Adipocyte (in vitro differentiated cells): ENCODE measurements around the gene THAP12.
A peak's percentile ranks its signal among the peaks of the same experiment; 100 is the strongest.

ENCODE experiments used
- DNase-seq: peaks from one replicate; pipeline ENCODE4 v3.0.0-alpha.2; 2015; ENCODE audit warnings: low read depth
- H3K27me3 ChIP-seq: replicated peaks from 2 replicates; pipeline ENCODE4 v1.7.0; 2013; ENCODE audit warnings: mild to moderate bottlenecking, low read length, moderate library complexity; ENCODE audit not compliant: control insufficient read depth, insufficient read depth
- H3K36me3 ChIP-seq: 2 replicates; pipeline ENCODE4 v1.7.0; 2013; ENCODE audit warnings: low read length, mild to moderate bottlenecking, moderate library complexity; ENCODE audit not compliant: control insufficient read depth, insufficient read depth, severe bottlenecking
- H3K4me1 ChIP-seq: 2 replicates; pipeline ENCODE4 v1.7.0; 2013; ENCODE audit warnings: mild to moderate bottlenecking, low read length, moderate library complexity; ENCODE audit not compliant: control insufficient read depth, insufficient read depth
- H3K4me3 ChIP-seq: 2 replicates; pipeline ENCODE4 v1.7.0; 2013; ENCODE audit warnings: mild to moderate bottlenecking, low read length, moderate library complexity
- H3K9ac ChIP-seq: 2 replicates; pipeline ENCODE4 v1.7.0; 2013; ENCODE audit warnings: mild to moderate bottlenecking, low read length, moderate library complexity
- H3K9me3 ChIP-seq: 2 replicates; pipeline ENCODE4 v1.7.0; 2013; ENCODE audit warnings: mild to moderate bottlenecking, low read length, moderate library complexity; ENCODE audit not compliant: control insufficient read depth

THAP12 gene

DNA sequence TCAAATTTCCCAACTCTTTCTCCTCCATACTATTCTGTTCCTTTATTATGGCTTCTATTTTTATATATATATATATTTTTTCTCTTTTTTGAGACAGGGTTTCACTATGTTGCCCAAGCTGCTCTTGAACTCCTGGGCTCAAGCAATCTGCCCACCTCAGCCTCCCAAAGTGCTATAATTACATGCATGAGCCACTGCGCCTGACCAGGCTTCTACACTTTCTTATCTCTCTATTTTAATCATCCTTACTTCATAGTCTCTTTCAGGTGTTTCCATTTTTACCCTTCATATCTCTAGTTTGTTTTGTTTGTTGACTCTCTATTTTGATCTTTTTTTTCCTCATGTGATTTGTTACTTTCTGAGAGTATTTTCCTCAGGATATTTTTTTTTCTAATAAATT, 20.0 kb upstream of the THAP12 start:
- no peak overlapping the region for H3K9ac ChIP-seq
- no peaks in the 10 kb centered on the region for H3K36me3 ChIP-seq
- no peaks in the 10 kb centered on the region for H3K9me3 ChIP-seq
- no peak for DNase-seq
- no peak overlapping the region for H3K4me3 ChIP-seq
- H3K27me3 ChIP-seq: no peaks in the 10 kb centered on the region
- no peaks in the 10 kb centered on the region for H3K4me1 ChIP-seq

DNA sequence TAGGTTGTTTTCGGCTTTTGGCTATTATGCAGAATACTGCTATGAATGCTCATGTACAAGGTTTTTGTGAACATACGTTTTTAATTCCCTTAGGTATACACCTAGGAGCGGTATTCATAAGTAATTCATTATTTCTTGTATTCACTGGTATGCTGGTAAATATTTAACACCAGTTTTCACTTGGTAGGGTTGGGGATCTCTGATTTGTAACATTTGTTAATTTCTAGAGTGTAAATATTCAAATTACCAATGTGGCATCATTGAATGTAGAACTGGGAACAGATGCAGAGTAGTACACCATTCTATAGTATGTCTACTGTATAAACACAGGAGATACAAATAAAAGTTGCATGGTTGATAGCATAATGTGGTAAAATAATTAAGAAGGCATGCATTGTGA, 16.5 kb upstream of the THAP12 start:
- H3K4me3 ChIP-seq: no peak overlapping the region
- no peaks in the 10 kb centered on the region for H3K27me3 ChIP-seq
- no peaks in the 10 kb centered on the region for H3K9me3 ChIP-seq
- no peak for DNase-seq
- no peaks in the 10 kb centered on the region for H3K4me1 ChIP-seq
- H3K9ac ChIP-seq: no peak overlapping the region
- no peaks in the 10 kb centered on the region for H3K36me3 ChIP-seq

DNA sequence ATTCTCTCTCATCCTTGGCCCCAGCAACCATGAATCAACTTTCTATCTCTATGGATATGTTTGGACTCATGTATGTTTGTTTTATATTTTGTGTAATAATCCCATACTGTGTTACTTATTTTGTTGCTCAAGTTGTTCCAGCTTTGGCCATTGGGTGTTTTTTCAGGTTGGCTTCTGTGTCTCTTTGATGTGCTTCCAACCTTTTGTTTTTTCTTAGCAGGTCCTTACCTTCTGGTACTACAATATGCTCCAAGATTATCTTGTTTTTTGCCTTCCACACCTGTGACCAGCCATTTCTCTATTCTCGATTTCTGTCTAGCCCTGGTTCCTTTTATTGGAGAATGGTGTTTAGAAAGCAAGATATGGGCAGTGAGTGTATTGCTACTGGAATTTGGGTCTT, 14.4 kb upstream of the THAP12 start:
- H3K9me3 ChIP-seq: no peaks in the 10 kb centered on the region
- no peak overlapping the region for H3K9ac ChIP-seq
- DNase-seq: no peak
- no peaks in the 10 kb centered on the region for H3K36me3 ChIP-seq
- H3K4me3 ChIP-seq: no peak overlapping the region
- no peaks in the 10 kb centered on the region for H3K27me3 ChIP-seq
- H3K4me1 ChIP-seq: no peaks in the 10 kb centered on the region

DNA sequence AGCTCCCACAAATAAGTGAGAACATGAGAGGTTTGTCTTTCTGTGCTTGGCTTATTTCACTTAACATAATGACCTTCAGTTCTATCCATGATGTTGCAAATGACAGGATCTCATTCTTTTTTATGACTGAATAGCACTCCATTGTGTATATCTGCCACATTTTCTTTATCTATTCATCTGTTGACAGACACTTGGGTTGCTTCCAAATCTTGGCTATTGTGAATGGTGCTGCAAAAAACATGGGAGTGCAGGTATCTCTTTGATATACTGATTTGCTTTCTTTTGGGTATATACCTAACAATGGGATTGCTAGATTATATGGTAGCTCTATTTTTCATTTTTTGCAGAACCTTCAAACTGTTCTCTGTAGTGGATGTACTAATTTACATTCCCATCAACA, 13.5 kb upstream of the THAP12 start:
- no peaks in the 10 kb centered on the region for H3K36me3 ChIP-seq
- no peak overlapping the region for H3K4me3 ChIP-seq
- no peaks in the 10 kb centered on the region for H3K4me1 ChIP-seq

DNA sequence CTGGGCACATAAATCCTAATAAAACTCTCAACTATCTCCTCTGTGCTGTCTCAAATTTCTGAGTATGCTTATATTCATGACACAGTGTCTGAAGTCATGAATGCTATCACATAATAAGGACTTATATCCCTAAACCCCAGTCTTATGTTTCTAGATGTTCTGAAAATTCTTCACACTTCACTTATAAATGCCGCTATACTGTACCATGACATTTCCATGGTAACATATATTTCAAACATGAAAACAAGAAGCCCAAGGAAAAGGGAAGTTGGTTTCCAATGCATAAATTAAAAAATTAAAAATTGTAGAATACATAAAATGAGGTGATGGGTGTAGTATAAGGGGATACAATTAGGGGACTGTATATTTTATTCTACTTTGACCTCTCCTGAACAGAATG, 11.9 kb upstream of the THAP12 start:
- H3K4me3 ChIP-seq: no peak overlapping the region
- DNase-seq: no peak
- no peaks in the 10 kb centered on the region for H3K27me3 ChIP-seq
- H3K36me3 ChIP-seq: no peaks in the 10 kb centered on the region
- H3K9ac ChIP-seq: no peak overlapping the region
- no peaks in the 10 kb centered on the region for H3K9me3 ChIP-seq
- H3K4me1 ChIP-seq: no peaks in the 10 kb centered on the region

More for the DNA sequence above, 13.5 kb upstream of the THAP12 start:
- H3K27me3 ChIP-seq: no peaks in the 10 kb centered on the region
- DNase-seq: no peak
- H3K9me3 ChIP-seq: no peaks in the 10 kb centered on the region
- no peak overlapping the region for H3K9ac ChIP-seq

DNA sequence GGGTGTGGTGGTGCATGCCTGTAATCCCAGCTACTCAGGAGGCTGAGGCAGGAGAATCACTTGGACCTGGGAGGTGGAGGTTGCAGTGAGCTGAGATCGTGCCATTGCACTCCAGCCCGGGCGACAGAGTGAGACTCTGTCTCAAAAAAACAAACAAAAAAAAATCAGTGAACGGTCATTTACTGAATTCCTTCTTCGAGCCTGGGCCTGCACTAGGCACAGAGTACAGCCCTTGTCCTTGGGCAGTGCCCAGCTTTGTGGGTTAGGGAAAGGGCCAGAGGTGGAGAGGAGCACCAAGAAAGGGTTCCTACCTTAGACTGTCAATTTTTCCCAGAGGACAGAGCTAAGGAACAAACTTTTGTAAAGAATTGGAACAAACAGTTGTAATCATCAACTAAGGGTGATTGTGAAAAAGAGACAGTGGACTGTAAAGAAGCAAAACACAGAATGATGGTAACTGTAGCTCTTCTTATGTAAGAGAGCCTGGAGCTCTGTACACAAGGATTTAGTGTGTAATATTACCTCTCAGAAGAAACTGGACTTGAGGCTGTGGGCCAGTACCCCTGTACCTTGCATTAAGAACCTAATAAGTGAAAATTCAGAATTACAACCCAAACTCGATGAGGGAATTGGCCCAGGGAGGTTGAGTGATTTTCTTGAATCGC, 11.0 kb upstream of the THAP12 start:
- H3K36me3 ChIP-seq: no peaks in the 10 kb centered on the region
- H3K4me1 ChIP-seq: no peaks in the 10 kb centered on the region
- no peak for DNase-seq

DNA sequence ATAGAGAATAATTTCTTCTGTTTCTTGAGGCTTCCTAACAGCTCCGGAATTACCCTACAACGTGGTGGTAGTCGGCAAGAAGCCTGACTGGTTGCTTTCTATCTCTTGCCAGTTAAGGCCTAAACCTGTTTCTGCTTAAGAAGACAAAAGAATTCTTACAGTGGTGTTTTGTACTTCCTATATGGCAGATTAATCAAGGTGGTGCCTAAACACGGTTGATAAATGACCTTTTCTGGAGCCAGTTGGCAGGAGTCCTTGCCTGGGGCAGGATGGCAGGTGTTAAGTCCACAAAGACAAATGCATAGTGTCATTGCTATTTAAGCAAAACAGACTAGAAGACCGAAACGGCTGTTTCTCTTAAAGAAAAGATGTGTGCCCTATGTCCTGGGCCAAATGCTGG, 10.1 kb upstream of the THAP12 start:
- no peak for DNase-seq
- Histone ChIP-seq H3K9me3 (no peaks in the 10 kb centered on the region), H3K9ac (no peak overlapping the region), H3K27me3 (no peaks in the 10 kb centered on the region), H3K4me1 (no peaks in the 10 kb centered on the region), H3K36me3 (no peaks in the 10 kb centered on the region), H3K4me3 (no peak overlapping the region)

More for the DNA sequence above, 11.0 kb upstream of the THAP12 start:
- Histone ChIP-seq H3K4me3 (no peak overlapping the region), H3K9me3 (no peaks in the 10 kb centered on the region), H3K9ac (no peak overlapping the region), H3K27me3 (no peaks in the 10 kb centered on the region)

DNA sequence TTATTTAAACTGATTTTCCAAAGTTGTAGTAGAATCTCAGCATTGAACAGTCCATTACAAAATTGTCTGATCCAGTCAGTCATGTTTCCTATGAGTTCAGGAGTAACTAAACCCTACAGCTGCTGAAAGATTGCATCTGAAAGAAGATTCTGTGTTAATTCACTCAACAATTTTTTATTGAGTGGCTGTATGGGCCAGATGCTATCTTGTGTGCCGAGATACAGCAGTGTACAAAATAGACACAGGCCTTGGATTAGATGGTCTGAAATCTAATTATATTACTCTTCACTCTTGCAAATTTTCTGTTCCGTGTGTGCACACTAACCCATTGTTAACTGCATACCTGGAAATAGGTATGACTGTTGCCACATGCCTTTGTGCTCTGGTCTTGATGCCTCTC, 7.5 kb upstream of the THAP12 start:
- Histone ChIP-seq H3K4me1 (no peaks in the 10 kb centered on the region), H3K9me3 (no peaks in the 10 kb centered on the region), H3K9ac (no peak overlapping the region), H3K4me3 (no peak overlapping the region), H3K27me3 (no peaks in the 10 kb centered on the region), H3K36me3 (no peaks in the 10 kb centered on the region)
- DNase-seq: no peak

DNA sequence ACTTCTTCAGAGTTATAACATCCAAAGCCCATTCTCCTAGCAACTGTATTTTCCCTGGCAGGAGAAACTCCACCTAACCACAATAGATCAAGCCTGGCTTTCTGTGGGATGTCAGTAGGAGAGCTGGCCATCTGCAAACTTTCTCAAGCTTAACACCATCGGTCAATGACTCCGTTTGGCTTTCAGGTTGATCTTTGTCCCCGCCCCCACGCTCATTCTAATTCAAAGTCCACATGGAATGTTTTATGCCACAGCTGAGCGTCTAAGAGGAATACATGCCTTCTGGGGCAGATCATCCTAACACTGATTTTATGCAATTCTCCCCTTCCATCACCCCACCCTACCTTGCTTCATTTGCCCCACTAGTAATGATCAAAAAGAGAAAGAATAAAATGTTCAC, 5.0 kb upstream of the THAP12 start:
- no peak for DNase-seq
- peaks cover 9% of the 10 kb centered on the region for H3K4me1 ChIP-seq
- H3K9me3 ChIP-seq: no peaks in the 10 kb centered on the region
- H3K9ac ChIP-seq: no peak overlapping the region
- no peaks in the 10 kb centered on the region for H3K27me3 ChIP-seq
- no peaks in the 10 kb centered on the region for H3K36me3 ChIP-seq
- H3K4me3 ChIP-seq: no peak overlapping the region

DNA sequence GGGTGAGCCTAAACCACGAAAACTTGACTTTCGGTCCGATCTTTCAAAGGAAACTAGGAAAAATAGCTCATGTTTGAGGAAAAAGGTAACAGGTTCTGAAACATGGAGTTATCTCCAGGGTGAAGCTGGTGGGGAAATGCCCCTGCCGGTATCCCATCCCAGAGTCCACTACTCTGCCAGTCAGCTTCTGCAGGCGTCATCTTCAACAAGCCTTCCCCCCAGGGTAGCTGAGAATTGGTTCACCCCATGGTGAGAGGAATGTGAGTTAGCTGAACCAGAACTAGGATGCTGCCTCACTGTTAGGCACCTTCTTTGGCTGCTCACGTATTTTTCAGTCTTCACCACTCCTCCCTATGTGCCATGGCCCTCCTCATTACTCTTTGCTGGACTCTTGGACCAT, 1.3 kb upstream of the THAP12 start:
- Histone ChIP-seq H3K4me3 (peak overlapping the region; percentile 91), H3K27me3 (no peaks in the 10 kb centered on the region), H3K9me3 (no peaks in the 10 kb centered on the region), H3K4me1 (peaks cover 18% of the 10 kb centered on the region), H3K36me3 (no peaks in the 10 kb centered on the region), H3K9ac (peak overlapping the region; percentile 79)
- no peak for DNase-seq

DNA sequence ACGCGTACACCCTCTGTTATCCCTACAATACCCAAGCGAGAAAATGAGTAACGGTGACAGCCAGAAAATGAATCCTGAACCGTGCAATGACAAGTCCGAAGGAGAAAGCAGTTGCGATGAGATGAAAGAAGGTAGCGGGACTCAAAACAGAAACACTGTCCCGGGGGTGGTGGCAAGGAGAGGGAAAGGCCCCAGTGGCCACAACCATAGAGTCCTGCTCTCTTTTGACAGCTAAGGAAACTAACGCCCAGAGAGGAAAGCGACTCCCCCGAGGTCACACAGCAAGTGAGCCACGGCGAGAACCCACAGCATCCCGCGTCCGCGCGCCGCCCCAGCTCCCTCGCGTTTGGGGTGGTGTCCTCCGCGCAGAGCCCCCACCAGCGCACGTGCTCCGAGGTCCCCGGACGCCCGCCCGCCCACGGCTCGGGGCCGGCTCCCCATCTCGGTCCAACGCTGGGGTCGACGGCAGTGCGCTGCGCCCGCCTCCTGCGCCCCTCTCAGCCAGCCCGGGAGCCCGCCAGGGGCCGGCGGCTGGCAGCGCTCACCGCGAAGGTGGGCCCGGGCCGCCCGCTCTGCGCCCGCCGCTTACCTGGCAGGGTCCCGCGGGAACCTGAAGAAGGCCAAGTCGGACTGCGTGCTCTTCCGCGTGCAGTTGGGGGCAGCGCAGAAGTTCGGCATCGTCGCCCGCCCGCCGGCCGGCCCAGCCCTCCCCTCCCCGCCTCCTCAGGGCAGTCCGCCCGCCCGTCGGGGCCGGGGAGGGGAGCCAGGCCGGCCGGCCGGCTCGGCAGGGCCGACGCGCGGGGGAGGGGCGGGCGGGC, 564 bp downstream of the THAP12 start:
- Histone ChIP-seq H3K4me3 (peak overlapping the region; percentile 91), H3K27me3 (no peaks in the 10 kb centered on the region), H3K36me3 (no peaks in the 10 kb centered on the region), H3K4me1 (peaks cover 26% of the 10 kb centered on the region), H3K9me3 (no peaks in the 10 kb centered on the region), H3K9ac (peak overlapping the region; percentile 88)
- peak; percentile 60 for DNase-seq
